HK-2 (cell line): ENCODE results near the gene LIME1.

ENCODE experiments used
- DNase-seq: peaks from one replicate; pipeline ENCODE4 v3.0.0-alpha.2; 2018; ENCODE audit not compliant: unreplicated experiment

Gene LIME1

DNA sequence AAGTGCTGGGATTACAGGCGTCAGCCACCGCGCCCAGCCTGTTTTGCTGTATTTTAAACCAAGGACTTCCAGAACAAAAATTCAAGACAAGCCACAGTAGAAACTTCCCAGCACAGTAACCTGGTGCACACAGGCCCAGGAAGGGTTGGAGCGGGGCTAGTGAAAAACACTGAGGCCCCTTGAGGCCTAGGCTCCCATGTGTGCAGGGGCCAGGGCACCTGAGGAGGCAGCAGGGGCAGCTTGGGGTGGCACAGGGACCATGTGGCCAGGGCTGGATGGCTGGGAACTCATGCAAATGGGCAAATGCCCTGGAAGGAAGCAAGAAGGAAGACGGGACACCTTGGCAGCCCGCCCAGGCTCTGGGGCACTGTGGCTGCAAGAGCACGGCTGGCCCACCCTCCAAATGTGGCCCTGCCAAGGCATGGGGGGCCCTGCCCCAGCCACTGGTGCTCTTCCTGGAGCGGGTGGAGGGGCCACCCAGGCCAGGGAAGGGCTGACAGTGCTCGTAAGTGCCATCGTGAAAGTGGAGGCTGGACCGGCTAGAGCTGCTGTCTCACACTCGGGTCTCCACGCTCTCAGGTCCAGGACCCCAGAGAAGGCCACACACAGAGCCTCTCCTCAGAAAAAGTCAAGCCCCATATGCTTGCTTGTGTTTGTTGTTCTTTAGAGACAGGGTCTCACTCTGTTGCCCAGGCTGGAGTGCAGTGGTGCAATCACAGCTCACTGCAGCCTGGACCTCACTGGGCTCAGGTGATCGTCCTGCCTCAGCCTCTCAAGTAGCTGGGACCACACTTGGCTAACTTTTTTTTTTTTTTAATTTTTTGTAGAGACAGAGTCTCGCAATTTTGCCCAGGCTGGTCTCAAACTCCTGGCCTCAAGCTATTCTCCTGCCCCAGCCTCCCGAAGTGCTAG is 13.4 kb downstream of the LIME1 start:
- DNase-seq, result no peak

DNA sequence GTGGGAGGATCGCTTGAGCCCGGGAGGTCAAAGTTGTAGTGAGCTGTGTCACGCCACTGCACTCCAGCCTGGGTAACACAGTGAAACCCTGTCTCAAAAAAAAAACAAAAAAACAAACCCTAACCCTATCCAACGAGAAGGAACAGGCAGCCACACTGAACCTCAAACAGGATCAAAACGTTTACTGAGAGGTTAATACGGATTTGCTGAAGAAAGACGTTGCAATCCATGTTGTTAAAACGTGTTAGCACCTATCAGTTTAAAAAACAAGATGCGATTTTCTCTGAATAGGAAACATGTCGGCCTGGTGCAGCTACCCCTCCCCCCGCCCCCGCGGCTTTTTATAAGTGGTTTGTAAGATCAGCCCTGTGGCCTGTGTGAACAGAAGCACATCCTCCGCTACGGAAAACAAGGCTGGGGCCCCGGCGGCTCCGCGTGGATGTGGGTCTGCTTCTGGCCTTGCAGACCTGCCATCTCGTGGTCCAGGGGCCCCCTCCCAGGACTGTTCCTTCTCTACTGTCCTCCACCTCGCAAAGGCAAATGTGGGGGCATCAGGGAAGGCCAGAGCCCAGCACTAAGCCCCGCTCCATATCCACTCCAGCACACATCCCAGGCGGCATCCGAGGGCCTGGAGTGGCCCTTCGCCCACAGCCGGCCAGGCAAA is 14.5 kb downstream of the LIME1 start:
- no peak for DNase-seq

DNA sequence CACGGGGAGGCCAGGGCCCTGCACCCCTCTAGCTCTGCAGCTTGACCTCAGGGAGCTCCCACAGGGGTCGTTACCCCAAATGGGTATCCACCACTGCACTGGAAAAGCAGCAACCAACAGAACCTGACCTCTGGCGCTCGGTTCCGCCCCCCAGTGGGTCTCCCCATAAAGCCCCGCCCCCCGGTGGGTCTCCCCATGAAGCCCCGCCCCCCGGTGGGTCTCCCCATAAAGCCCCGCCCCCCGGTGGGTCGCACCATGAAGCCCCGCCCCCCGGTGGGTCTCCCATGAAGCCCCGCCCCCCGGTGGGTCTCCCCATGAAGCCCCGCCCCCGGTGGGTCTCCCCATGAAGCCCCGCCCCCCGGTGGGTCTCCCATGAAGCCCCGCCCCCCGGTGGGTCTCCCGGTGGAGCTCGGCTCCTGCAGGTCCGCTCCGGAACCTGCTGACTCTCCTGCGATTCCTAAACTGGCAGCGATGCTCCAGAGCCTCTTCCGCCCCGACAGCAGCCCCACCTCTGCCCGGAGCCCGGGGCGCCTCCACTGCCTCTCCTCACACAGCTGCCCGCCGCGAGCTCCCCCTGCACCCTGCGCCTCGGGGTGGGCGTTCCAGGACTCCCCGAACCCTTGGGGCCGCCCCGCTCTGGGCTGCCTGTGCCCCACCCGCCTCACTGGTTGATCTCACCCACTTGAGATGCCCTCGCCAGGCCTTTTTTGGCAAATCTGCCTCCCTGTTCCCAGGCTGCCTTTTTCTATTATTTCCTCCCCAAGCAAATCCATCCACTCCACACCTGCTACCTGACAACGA is 15.2 kb downstream of the LIME1 start:
- DNase-seq, result no peak

DNA sequence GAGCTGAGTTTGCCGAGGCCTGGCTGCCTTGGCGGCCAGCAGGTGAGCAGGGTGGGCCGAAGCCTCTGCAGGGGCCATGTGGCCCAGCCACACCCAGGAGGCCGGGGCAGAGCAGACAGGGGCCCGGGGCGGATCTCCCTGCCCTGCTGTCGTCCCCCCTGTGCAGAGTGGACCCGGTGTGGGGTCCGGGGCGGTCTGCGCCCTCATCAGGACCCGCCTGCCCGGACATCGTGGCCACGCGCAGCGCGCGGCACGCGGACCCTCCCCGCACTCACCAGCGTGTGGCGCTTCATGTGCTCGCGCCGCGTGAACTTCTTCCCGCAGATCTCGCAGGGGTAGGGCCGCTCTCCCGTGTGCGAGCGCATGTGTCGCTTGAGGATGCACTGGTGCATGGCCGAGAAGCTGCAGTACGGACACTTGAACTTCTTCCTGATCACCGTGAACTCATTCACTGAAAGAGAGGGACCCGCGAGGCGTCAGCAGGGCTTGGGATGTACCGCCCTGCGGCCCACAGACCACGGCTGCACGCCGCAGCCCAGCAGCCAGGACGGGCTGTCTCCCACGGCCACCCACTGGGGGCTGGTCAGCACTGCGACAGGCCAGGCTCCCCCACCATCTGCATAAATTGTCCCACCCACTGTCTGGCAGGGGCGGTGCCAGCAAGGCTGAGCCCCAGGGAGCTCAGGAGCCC is 16.1 kb downstream of the LIME1 start:
- DNase-seq, result no peak

DNA sequence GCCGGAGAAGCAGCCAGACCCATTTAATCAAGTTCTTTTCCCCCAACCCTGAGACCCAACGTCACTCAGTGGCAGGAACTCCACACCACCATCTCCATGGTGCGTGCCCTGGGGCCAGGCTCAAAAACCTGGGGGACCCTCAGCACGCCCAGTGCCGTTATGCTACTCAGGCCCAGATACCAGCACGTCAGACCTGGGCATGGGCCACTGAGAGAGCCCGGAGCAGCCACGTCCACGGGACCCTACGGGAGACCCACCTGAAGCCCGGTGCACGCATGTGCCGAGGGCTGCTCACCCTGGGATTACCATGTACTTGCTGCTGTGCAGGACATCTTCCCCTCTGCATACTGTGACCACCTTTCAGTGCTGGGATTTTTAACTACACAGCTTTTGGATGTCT is 16.9 kb downstream of the LIME1 start:
- DNase-seq, result no peak

DNA sequence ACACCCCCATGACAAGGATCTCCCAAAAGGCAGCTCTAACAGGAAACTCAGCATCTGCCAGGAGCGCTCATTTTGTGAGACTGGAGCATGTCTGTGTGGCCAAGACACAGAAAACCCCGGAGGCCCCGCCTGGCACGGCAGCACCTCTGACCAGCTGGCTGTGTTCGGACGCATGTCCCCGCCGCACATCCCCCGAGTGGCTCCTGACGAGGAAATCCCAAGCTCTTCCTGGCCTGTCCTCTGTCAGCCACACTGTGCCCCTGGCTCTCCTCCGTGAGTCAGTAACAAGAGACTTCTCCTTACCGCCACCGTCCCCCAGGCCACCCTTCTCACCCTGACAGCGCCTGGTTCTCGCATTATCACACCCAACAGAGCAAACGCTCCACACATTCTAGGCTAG is 17.5 kb downstream of the LIME1 start:
- no peak for DNase-seq

DNA sequence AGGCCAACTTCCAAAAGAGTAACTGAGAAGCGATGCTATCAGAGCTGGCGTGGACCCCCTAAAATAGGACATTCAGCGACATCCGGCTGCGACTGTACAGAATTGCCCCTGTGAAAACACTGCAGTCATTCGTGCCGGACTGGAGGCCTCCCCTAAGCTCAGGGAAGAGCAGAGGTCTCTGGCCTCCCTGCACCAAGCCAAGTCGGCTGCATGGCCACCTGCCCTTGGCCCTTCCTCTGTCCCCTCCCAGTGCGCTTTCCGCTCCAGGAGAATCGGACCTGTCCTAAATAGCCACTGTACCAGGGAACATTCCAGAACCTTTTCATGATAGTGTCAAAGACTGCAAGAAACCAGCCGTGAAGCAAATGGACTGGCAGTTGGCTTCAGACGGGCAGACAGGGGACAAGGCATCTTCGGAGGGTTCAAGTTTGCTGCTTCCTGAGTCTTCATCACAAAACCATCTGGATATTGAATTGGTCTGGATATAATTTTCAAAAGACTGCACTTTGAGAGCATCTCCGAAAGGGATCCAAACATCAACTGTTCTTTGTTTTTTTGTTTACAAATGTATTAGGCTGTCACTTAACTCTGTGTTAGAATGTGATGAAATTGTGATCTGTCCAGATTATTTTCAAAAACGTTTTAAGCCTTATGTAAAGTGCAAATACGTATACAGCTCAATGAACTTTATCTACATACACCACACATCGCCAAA is 19.6 kb downstream of the LIME1 start:
- no peak for DNase-seq

DNA sequence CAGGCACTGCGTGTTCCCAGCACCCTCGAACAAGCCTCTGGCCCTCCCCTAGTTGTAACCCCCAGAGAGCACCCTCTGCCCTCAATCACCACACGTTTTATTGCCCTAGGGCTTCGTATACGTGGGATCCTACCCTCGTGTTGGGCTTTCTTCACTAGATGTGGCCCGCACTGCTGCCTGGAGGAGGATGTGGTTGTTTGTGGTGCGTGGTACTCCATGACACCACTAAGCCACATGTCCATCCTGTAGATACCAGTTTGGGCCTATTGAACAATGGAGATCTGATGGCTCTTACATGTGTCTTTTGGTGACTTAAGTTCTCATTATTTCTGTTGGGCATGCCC is 20.2 kb downstream of the LIME1 start:
- no peak for DNase-seq

DNA sequence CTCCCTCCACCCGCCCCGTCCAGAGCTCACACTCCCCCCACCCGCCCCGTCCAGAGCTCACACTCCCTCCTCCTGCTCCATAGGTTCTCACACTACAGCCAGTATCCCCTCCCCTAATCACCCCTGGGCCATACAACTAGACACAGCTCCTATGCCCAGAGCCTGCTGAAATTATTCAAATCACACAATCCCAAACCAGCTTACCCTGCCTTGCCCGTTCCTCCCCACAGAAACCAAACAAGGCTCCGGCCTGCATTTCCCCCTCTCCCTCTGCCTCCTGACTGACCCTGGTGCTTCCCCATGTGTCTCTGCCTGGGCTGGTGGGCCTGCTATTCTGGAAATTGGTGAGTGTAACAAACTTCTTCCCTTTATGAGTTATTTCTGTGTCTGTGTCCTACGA is 21.7 kb downstream of the LIME1 start:
- no peak for DNase-seq

DNA sequence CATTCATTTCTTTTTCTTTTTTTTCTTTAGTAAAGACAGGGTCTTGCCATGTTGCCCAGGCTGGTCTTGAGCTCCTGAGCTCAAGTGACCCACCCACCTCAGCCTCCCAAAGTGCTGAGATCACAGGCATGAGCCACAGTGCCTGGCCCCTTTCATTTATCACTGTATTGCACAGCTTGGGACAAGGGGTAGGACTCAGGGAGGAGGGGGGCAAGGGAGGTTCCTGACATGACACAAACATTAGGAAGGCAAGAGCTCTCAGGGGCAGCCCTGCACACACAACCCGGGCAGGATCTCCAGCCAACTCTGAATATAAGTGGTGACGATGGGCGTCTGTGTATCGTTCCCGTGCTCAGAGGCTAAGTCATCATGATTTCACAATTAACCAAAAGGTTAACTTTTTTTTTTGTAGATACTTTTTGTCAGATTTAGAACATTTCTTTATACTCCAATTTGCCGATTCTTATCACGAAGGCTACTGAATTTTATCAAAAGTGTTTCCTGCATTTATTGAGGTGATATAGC is 23.0 kb downstream of the LIME1 start:
- no peak for DNase-seq

DNA sequence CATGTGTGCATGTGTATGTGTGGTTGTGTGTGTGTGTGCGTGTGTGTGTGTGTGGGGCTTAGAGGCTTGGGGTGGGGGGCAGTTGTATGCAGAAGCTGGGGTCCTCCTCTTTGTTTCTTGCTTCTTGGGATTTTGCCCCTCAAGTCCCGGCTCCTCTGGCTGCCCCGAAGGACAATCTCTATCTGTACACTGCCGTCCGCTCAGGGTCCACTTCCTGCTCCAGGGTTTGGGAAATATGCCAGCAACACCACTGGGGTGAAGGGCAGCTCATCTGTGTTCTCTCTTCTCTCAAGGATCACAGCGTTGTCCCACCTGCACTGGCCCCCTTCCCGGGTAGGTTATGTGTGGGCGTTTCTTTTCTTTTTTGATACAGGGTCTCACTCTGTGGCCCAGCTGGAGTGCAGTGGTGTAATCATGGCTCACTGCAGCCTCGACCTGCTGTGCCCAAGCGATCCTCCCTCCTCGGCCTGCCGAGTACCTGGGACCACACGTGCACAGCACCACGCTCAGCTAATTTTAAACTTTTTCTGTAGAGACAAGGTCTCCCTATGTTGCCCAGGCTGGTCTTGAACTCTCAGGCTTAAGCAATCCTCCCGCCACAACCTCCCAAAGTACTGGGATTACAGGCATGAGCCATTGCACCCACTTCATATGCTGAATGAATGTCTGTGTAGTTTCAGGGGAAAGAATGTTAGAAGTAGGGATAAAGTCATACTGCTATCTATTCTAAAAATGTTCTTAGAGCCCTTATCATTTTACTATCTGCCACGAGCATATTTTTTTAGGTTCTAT is 28.8 kb downstream of the LIME1 start:
- no peak for DNase-seq

DNA sequence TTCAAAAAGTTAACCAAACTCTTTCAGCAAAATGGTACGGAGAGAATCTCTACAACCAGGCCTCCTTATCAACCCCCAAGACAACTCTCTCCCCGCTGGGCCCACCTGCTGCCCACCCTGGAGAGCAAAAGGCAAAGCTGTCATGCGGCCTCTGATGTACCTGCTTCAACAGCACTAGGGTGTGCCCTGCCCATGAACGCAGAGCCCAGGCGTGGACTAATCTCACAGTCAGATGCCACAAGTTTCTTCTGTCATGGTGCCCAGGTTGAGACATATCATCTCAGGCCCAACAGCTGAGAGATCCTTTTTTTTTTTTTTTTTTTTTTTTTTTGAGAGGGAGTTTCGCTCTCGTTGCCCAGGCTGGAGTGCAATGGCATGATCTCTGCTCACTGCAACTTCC is 29.4 kb downstream of the LIME1 start:
- no peak for DNase-seq

DNA sequence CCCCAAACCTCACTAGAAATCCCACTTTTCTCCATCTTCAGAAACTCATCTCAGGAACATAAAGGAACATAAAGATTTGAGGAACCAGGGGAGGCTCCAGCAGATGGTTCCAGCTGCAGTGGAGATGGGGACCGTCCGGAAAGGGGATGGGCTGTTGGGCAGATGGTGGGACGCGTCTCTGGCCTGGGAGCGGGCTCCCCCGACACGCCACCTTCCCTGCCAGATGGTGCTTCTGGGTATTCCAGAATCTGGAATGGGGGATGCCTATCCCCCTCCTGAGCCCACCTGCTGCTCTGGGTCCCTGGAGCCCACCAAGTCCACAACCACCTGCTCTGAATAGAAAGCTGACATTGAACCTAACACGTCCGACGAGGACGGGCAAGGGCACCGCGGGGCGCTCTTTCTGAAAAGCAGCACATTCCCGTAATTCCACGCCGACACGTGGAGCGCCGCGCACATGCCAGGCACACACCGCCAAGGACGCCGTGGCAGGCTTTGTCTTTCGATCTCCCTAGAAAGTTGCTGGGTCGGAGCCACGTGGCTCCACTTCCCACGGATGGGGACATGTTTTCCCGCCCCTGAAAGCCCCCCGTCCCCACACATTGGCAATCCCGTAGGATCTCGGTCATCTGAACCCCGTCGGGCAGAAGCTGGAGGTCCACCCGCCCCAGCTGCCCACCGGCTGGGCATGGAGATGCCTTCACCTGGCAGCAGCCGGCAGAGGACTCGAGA is 30.4 kb downstream of the LIME1 start:
- DNase-seq, result no peak

DNA sequence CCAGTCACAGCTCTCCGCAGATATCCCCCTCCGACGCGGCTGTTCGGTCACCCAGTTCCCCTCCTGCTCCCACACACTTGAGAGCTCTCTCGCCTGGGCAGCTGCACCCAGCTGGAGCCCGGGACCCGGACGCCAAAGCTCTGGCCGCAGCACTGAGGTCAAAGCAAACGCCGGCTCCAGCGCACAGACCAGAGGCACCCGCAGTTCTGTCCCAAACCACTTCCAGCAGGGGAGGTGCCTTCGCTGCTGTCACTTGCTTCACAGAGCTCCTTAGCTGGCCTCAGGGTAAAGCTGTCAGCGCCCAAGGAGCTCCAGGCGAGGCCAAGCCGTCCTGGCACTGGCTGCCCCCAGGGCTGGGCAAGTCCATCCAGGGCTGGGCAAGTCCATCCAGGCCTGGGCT is 31.0 kb downstream of the LIME1 start:
- no peak for DNase-seq

DNA sequence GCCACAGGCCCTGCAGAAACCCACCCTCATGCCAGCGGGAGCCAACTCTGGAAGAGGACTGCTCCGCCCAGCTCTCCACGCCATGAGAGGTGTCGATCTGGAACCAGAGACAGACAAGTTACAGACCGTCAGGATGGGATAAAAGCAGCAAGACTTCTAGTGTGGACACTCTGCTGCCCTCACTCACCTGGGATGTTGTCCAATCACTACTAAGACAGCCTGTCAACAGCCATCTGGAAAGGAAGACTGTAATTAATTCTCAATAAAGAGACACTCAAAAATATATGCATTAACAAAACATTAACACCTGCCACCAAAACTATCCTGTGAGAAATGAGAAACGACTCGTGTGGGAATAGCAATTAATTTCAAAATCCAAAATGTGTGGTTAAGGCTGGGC is 31.4 kb downstream of the LIME1 start:
- no peak for DNase-seq

DNA sequence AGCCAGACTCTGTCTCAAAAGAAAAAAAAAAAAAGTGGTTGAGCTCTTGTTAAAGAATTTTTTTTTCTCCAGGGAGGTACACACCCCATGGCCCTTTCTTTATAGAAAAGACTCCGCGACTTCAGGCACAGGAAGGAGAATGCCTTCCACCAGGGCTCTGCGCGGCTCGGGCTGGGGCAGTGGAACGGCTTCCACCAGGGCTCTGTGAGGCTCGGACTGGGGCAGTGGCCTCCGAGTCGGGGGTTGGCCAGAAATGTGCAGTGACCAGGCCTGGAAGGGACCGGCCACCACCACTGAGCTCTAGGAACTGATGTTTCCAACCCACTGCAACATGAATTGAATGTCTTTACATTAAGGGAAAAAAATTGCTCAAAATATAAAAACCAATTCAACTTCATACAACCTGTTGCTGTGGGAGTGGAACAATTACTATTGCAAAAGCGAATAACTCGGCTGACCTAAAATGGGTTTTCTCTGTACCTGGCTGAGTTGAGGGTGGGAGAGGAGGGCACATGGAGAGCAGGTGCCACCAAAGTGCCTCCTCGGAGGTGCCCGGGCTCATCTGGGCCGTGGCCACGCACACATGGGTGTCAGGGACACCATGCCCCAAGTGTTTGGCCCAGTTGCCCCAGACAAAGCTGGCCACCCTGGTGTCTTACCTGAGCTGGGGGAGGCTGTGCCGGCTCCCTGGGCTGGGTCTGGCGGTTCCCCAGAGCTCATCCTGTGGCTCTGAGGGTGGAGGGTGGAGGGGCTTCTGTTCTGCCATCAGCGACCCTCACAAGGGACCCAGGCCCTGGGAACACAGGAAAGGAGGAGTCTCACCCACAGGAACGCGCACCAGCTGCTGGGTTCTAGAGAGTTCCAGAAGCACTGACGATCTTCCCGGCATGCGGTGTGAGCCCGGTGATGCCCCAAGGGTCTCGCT is 32.4 kb downstream of the LIME1 start:
- no peak for DNase-seq

DNA sequence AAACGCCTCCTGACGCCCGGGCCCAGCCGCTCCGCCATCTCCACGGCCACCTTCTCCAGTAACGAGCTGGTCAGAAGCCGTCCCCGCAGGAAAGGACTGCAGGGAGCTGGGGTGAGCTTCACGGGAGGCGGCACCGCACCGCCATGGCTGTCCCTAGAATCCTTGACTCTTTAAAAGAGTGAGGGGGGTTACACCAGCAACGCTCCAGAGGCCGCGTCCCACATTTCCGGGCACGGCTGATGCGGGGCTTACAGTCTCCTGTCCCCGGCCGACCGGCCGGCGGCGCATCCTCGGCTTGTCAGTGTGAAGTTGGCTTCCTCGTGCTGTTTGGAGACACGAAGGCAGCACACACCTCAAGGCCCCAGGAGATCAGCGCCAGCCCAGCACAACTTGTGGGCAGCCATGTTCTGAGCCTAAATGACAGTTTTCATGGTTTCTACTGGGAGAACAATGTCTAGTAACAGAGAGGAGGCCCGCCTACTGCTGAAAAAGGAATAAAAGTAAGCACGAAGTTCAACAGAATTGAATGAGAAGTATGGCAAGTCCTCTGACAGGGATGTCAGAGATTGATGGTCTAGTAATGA is 33.5 kb downstream of the LIME1 start:
- DNase-seq, result no peak

DNA sequence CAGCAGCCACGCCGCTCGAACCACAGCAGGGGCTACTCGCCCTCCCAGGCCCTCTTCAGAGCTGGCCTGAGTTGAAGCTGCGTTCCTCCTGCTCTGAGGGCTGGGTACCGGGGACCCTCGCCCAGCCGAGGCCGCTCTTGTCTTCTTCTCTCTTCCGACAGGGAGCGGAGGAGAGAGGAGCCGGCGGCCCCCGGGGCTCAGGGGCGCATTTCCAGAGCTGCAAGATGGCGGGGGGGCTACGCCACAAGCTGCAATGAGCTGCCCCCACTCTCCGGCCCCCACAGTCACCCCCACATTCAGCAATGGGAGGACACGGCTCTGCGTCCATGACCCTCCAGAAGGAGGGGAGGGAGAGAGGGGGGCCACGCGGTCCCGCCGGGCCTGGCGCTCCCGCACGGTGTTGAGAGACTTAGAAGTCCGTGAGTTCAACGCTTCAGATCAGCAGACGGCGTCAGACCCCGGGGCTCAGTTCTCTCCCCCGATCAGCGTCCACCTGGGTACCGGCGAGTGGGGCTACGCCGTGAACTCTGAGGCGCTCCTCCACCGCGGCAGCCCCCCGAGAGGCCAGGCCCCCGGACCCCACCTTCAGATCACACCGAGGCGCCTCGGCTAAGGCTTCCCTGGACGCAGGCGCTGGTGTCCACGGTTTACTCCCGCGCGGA is 34.7 kb downstream of the LIME1 start:
- no peak for DNase-seq
